ENCODE data around the gene TAAR8. TPM values are rescaled to one million over a fixed set of nuclear protein-coding genes. Genes with fewer than 3 reads are reported as not detected.

Gene TAAR8
- polyA plus RNA-seq, 1 of the 3 experiments (the other 2 are of a cell fraction) = not detected

- Histone ChIP-seq H3F3A (replicated peaks; ENCODE audit: insufficient read depth) (no peaks in the 10 kb centered on the region), H3K9me3 (no peaks in the 10 kb centered on the region), H4K20me1 (ENCODE audit: insufficient read depth) (no peaks in the 10 kb centered on the region), H3K9me2 (no peaks in the 10 kb centered on the region), H3K27me3 (ENCODE audit: insufficient read depth) (no peaks in the 10 kb centered on the region; the same call in 1 of the 2 replicates), H3K4me2 (no peak overlapping the region), H3K4me3 (ENCODE audit: low read depth in 2 of 2, low read length in 1 of 2) (no peak overlapping the region), H3K9ac (no peak overlapping the region), H3K27ac (ENCODE audit: low read depth in 2 of 2, low read length in 1 of 2) (no peak overlapping the region), H3K79me2 (ENCODE audit: insufficient read depth) (no peaks in the 10 kb centered on the region), H3K4me1 (ENCODE audit: control insufficient read depth in 1 of 2, insufficient read depth in 2 of 2, low read depth in 1 of 2, low read length in 1 of 2) (no peaks in the 10 kb centered on the region), H3K36me3 (replicated peaks in 1 of 2; ENCODE audit: control insufficient read depth in 1 of 2, insufficient read depth in 2 of 2, low read length in 1 of 2) (no peaks in the 10 kb centered on the region), H2AFZ (ENCODE audit: low read depth) (no peak overlapping the region)
- ChIA-PET POLR2A (no interaction called here), CTCF (no interaction called here)
- DNase-seq = no peak
- 3% methylated on average over 2 of the region's 2 CpGs for WGBS (ENCODE audit: low lambda C conversion rate)
- no peak for TF ChIP-seq RCOR1 (IDR thresholded peaks at IDR 0.05; ENCODE audit: low read length)
- TF ChIP-seq EP300 (IDR thresholded peaks at IDR 0.05; ENCODE audit: borderline replicate concordance in 1 of 2, low read depth in 1 of 2, low read length in 1 of 2) = no peak
- no peak for TF ChIP-seq NFIC (IDR thresholded peaks at IDR 0.05; ENCODE audit: borderline replicate concordance)
- TF ChIP-seq TEAD4 (IDR thresholded peaks at IDR 0.05; ENCODE audit: borderline replicate concordance, insufficient read depth) = no peak
- no peak for TF ChIP-seq FOSL2 (IDR thresholded peaks at IDR 0.05; ENCODE audit: borderline replicate concordance, low read depth)
- TF ChIP-seq FOXM1 (IDR thresholded peaks at IDR 0.05; ENCODE audit: low read depth) = no peak
- TF ChIP-seq REST (IDR thresholded peaks at IDR 0.05; ENCODE audit: low read depth, low read length) = no peak
- TF ChIP-seq RAD21 (IDR thresholded peaks at IDR 0.05; ENCODE audit: low read length) = no peak
- no peak for TF ChIP-seq GABPA (IDR thresholded peaks at IDR 0.05; ENCODE audit: low read depth)
- no peak for TF ChIP-seq MEF2A (IDR thresholded peaks at IDR 0.05; ENCODE audit: borderline replicate concordance, low read depth)
- no peak for TF ChIP-seq PBX3 (IDR thresholded peaks at IDR 0.05)
- TF ChIP-seq MXI1 (IDR thresholded peaks at IDR 0.05; ENCODE audit: low read depth, low read length) = no peak
- TF ChIP-seq ZBTB33 (IDR thresholded peaks at IDR 0.05; ENCODE audit: borderline replicate concordance, low read depth) = no peak
- no peak for TF ChIP-seq RXRA (IDR thresholded peaks at IDR 0.05; ENCODE audit: borderline replicate concordance, low read depth)
- no peak for TF ChIP-seq SMC3 (IDR thresholded peaks at IDR 0.05; ENCODE audit: low read depth, low read length)
- TF ChIP-seq MAX (IDR thresholded peaks at IDR 0.05; ENCODE audit: low read depth) = no peak
Observed at GRCh38 chr6:132587424-132587823, 35.0 kb downstream of the TAAR8 start.

Data from SK-N-SH (cell line).